NK-92 (cell line): ENCODE data around the gene RAB26.
"Not testable (repeated sequence)": the region's sequence is repeated elsewhere in the genome, so short reads cannot be mapped to it uniquely, and the experiment has no call there.

ENCODE experiments used
- DNase-seq: peaks from one replicate; lab custom pipeline; 2025; ENCODE audit not compliant: unreplicated experiment; lab: John Stamatoyannopoulos, UW

RAB26 gene

GRCh38 chr16:2147981-2148671 lies at the start of gene RAB26:
RAB26 (plus strand) TSS chr16:2148625; CDS start chr16:2148784, 159 bp downstream.
- no peak for DNase-seq

- DNase-seq, result not testable (repeated sequence)
Measured at GRCh38 chr16:2101581-2101980, 46.8 kb upstream of the RAB26 start.

GRCh38 chr16:2102471-2102870 lies 46.0 kb upstream of the RAB26 start:
- DNase-seq, result no peak

GRCh38 chr16:2104464-2104863 lies 44.0 kb upstream of the RAB26 start:
- not testable (repeated sequence) for DNase-seq

GRCh38 chr16:2105291-2105690 lies 43.1 kb upstream of the RAB26 start:
- DNase-seq, result not testable (repeated sequence)

GRCh38 chr16:2105769-2106168 lies 42.7 kb upstream of the RAB26 start:
- DNase-seq, result not testable (repeated sequence)

GRCh38 chr16:2106211-2106610 lies 42.2 kb upstream of the RAB26 start:
- DNase-seq, result not testable (repeated sequence)

GRCh38 chr16:2107121-2107790 lies 41.2 kb upstream of the RAB26 start:
- DNase-seq, result not testable (repeated sequence)

- not testable (repeated sequence) for DNase-seq
Measured at GRCh38 chr16:2107791-2108125, 40.7 kb upstream of the RAB26 start.

- DNase-seq, result not testable (repeated sequence)
Measured at GRCh38 chr16:2108446-2109270, 39.8 kb upstream of the RAB26 start.

- not testable (repeated sequence) for DNase-seq
Measured at GRCh38 chr16:2109271-2109580, 39.2 kb upstream of the RAB26 start.

- not testable (repeated sequence) for DNase-seq
Measured at GRCh38 chr16:2109872-2110271, 38.6 kb upstream of the RAB26 start.

GRCh38 chr16:2110332-2111008 lies 38.0 kb upstream of the RAB26 start:
- DNase-seq, result not testable (repeated sequence)

GRCh38 chr16:2111009-2111353 lies 37.4 kb upstream of the RAB26 start:
- DNase-seq, result not testable (repeated sequence)

GRCh38 chr16:2111412-2112335 lies 36.8 kb upstream of the RAB26 start:
- not testable (repeated sequence) for DNase-seq

GRCh38 chr16:2112539-2113106 lies 35.8 kb upstream of the RAB26 start:
- not testable (repeated sequence) for DNase-seq

- DNase-seq, result not testable (repeated sequence)
Measured at GRCh38 chr16:2114225-2114624, 34.2 kb upstream of the RAB26 start.

GRCh38 chr16:2114885-2115590 lies 33.4 kb upstream of the RAB26 start:
- DNase-seq, result not testable (repeated sequence)

- DNase-seq, result no peak
Measured at GRCh38 chr16:2115591-2115973, 32.8 kb upstream of the RAB26 start.
